ENCODE results near the gene DENND6A.

GRCh38 chr3:57701781-57702180 is 8.9 kb upstream of the DENND6A start:
- TF ChIP-seq, protein P1, sequence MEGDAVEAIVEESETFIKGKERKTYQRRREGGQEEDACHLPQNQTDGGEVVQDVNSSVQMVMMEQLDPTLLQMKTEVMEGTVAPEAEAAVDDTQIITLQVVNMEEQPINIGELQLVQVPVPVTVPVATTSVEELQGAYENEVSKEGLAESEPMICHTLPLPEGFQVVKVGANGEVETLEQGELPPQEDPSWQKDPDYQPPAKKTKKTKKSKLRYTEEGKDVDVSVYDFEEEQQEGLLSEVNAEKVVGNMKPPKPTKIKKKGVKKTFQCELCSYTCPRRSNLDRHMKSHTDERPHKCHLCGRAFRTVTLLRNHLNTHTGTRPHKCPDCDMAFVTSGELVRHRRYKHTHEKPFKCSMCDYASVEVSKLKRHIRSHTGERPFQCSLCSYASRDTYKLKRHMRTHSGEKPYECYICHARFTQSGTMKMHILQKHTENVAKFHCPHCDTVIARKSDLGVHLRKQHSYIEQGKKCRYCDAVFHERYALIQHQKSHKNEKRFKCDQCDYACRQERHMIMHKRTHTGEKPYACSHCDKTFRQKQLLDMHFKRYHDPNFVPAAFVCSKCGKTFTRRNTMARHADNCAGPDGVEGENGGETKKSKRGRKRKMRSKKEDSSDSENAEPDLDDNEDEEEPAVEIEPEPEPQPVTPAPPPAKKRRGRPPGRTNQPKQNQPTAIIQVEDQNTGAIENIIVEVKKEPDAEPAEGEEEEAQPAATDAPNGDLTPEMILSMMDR (IDR thresholded peaks at IDR 0.05) = no peak
- TF ChIP-seq POLR2A (IDR thresholded peaks at IDR 0.05) = no peak

All from testis (tissue), 2 donors.